GM18508 (cell line): ENCODE measurements around the gene THADA.

Experiments
- ATAC-seq: cut with Tn5 transposase; IDR thresholded peaks from one replicate; pipeline ENCODE4 v1.9.1; 2021; ENCODE audit warnings: moderate number of reproducible peaks; ENCODE audit not compliant: insufficient read depth, unreplicated experiment

The THADA gene

DNA sequence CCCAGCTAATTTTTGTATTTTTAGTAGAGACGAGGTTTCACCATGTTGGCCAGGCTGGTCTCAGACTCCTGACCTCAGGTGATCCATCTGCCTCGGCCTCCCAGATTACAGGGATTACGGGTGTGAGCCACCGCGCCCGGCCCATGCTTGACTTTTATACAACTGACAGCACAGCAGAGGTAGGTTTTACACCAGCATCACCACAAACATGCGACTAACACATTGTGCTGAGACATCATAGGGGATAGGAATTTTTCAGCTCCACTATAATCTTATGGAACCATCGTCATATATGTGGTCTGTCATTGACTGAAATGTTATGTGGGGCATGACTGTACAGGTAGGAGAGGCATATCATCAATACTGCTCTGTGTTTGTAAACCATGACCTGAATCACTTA, 122.1 kb downstream of the THADA start:
- ATAC-seq: no peak

DNA sequence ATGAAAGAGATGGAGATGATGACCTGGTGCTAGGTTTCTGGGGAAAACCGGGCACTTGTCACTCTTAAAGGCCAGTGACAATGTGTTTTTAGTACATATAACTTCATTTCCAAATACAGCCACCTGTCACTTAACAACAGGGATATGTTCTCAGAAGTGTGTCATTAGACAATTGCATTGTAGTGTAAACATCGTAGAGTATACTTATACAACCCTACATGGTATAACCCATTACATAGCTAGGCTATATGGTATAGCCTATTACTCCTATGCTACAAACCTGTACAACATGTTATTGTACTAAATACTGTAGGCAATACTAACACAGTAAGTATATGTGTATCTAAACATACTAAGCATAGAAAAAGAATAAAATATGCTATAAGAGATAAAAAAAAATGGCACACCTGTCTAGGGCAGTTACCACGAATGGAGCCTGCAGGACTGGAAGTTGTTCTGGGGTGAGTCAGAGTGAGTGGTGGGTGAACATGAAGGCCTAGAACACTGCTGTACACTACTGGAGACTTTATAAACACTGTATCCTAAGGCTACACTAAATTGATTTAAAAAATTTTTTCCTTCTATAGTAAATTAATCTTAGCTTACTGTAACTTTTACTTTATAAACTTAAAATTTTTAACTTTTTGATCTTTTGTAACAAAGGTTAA, 123.2 kb downstream of the THADA start:
- ATAC-seq: no peak

DNA sequence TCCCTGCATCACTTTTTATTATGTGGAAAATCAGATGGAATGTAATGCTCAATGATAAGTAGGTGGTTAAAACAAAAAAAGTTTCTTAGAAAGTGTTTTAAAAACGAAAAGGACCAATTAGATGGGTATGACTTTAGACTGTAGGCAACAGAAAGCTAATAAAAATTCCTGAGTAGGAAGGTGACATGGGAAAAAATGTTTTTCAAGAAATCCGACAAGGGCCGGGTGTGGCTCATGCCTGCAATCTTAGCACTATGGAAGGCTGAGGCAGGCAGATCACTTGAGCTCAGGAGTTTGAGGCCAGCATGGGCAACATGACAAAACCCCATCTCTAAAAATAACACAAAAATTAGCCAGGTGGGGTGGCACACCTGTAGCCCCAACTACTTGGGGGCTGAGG, 126.1 kb downstream of the THADA start:
- no peak for ATAC-seq

DNA sequence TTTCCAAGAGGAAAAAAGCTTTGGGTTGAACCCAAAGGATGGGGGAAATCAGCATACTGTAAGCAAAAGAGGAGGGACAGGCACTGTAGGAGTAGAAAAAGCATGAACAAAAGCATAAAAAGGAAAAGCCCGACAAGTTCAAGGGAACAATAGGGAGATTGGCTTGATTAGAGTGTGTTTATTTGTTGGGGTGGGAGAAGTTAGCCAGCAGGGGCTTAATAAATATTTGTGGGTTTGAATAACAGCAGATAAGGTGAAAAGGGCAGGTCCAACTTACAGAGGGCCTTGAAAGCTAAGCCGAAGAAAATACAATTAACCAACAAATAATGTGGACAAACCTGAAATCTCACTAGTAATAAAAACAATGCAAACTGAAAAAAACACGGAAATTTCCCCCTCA, 126.7 kb downstream of the THADA start:
- ATAC-seq: no peak

DNA sequence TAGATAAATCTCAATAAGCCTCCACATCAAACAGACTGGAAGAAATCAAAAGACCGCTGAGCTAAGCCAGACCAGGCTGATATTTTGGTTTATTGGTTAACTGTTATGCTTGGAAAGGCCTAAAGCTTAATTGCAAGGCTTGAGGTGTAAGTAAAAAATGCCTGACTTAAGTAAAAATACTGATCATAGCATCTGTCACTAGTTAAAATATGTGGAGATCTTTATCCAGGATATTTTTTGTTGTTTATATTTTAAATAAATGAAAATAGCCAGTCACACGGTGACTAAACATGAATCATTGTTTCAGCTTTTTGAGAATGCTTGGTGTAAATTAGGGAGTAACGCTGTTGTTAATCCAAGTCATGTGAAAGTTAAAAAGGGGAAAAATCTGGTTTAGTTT, 127.9 kb downstream of the THADA start:
- no peak for ATAC-seq

DNA sequence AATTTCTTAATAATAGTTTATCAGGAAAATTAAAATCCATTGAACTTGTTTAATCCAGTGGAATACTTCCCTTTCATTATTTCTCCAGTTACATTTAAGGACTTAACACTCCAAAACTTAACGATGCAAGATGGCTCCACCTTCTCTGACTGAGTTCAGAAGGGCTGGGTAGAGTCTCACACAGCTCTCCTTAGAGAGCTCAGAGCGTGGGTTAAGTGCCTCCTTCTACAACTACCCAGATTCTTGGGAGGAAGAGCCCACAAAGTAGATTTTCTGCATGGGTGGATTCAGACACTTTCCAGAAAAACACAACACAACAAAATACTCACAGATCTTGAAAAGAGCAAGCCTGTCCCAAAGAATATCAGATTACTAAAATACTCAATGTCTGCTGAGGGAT, 130.6 kb downstream of the THADA start:
- ATAC-seq: no peak

DNA sequence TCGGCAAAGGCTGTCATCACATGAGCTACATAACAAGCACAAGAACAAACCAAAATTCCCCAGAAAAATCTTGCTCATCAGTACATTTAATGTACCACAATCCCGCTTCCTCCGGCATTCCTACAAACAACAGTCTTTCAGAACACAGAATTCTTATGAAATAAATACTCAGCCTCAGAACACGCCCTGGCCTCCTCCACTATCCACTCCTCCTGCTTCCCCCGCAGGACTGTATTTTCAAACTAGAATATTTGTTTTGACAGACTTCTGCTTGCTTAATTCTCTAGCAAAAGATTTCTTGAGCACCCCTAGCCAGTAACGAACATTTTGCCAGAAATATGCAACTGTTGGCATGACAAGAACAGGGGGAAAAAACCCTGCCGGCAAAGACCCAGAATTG, 131.2 kb downstream of the THADA start:
- ATAC-seq: no peak

DNA sequence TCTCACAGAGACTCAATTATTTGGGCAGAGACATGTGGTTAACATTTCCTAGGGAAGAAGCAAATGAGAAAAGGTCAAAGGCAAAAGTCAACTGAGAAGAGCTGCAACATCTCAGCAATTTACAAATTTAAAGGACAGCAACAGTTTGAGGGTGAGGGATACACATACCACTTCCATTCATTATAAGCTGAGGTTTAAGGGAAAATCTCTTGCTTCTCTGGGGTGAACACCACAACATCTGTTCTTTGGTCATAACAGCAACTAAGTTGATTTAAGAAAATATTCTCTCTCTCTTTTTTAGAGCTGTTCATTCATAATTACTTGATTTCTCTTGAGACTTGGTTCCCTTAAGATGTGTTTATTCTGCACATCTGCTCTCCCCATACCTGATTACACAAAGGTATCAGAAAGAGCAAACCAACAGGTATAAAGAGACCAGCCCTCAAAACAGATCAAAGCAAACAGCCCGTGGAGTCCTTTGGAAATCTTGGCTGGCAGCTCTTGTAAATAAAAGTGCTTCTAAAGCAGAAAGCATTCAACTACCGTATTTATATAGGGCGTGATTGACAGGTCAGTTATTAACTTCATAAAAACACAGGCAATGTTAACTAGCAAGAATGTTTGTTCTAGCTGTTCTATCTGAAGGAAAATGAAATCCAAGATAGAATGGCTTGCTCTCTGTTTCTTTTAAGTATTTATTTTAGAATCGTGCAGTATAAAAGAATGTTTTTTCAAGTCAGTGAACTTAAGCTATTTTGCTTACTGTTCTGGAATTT, 132.8 kb downstream of the THADA start:
- ATAC-seq: no peak

DNA sequence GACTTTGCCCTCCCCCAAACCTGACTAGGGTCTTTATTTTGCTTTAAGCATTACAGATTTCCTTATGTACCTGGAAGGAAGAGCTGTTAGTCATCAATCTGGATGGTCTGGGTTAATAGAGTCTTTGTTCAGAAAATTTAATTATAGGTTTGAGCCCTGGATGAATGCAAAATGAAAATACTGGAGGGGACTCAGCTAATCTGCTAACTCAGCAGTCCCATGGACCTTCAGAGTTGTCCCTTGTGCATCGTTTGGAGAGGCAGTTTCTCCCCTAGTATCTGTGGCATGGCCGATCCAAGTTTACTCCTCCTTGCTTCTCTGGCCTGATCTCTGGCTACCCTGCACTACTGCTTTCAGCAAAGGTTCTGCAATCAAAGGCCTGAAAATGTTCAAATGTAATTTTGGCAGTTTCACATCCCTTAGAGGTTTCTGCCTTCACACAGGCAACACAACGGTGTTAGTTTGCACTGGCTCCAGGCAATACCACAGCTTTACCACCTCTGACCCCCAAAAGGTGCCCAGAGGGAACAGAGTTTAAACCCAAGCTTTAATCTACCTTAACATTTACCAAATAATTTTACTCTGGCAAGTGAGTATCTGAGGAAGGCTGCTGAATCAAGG, 134.3 kb downstream of the THADA start:
- ATAC-seq: peak; percentile 35

DNA sequence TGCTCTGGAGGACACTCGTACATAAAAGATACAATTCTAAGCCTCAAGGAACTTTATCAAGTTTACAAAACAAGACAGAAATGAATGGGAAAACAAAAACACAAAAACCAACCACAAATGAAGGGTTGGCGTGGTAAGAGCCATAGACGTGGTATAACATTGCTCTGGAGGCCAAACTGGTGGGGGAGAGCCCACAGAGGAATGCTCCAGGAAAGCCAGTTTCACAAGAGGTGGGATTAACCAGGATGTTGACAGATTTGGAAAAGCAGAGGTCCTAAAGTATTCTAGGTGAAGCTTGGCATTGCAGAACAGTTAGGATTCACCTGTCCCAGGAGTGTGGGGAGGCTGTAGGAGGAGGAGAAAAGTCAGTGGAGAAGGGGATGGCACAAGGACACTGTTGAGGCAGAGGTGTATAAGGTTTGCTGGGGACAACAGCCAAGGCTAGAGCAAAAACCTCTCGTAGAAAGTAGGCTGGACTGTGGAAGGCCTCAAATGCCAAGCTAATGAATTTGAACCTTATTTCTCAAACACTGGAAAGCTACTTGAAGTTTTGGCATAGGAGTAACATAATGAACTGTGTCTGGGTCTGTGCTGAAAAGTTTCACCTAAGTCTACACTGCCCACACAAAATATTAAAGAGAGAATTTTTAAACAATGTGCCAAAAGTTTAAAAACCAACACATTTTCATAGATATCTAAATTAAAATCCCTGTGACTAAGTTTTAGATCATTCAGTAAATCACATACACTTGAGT, 135.1 kb downstream of the THADA start:
- ATAC-seq: no peak

DNA sequence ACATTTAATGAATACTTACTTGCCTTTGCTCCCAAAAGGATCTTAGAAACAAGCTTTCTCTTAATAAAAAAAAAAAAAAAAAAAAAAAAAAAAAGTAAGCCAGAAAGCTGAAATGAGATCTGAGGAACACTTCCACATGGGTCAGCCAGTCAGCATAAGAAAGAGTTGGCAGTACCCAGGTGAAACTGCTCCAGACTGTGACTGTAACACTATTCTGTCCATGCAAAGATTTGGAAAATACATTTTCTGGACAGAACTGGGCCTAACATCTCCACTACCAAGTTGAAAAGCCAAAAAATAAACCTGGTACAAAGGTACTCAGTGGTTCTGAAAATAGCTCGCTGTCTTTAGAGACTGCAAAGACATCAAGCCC, 135.7 kb downstream of the THADA start:
- no peak for ATAC-seq

DNA sequence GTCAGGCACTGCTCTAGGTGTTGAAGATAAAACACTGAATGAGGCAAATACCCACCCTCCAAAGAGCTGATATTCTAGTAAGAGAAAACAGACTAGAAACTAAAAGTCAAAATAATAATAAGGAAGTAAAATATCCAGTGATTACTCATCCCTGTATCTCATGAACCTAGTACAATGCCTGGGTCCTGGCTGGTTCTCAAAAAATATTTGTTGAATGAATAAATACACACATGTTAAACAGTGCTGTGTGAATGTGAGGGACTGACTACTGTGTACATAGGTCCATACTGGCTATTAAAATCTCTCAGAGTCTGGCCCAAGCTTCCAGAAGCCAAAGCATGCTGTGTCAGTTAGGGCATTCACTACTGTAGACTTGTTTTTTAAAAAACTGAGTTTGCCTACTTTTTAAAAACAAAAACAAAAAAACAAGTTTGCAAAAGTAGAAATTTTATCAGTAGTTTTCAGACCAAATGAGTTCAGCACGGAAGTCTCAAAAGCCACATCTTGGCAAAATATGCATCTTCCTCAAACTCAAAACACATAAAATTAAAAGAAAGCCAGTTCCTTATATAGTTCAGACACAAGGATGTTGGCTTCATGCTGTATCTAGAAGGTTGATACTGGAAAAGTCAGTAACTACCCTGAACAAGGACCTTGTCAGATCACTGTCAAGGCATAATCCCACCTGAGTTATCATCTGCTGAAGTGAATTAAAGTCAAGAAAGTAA, 136.2 kb downstream of the THADA start:
- ATAC-seq: no peak

DNA sequence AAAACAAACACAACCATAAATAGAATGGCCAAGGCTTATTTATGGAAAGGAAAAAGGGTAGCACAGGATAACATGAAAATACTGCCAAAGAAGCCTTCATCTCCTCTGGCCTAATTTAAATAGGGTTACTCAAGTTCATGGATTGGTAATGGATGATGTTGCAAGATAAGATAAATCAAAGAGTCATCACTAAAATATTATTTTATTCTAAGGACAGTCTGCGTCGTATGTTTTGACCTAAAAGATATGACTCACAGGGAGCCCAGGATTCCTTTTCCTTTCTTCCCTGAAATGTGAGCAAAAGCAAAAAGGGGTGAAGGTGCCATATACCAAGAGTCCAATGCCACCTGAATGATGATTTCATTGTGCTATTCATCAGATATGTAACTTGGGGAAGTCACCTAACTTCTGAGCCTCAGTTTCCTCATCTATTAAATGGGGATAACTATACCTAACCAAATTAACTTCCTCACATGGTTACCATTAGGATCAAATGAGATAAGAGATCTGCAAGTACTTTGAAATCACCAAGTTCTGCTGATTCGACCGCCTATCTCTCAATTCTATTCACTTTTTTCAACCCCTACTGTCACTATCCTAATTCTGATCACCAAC, 137.7 kb downstream of the THADA start:
- no peak for ATAC-seq

DNA sequence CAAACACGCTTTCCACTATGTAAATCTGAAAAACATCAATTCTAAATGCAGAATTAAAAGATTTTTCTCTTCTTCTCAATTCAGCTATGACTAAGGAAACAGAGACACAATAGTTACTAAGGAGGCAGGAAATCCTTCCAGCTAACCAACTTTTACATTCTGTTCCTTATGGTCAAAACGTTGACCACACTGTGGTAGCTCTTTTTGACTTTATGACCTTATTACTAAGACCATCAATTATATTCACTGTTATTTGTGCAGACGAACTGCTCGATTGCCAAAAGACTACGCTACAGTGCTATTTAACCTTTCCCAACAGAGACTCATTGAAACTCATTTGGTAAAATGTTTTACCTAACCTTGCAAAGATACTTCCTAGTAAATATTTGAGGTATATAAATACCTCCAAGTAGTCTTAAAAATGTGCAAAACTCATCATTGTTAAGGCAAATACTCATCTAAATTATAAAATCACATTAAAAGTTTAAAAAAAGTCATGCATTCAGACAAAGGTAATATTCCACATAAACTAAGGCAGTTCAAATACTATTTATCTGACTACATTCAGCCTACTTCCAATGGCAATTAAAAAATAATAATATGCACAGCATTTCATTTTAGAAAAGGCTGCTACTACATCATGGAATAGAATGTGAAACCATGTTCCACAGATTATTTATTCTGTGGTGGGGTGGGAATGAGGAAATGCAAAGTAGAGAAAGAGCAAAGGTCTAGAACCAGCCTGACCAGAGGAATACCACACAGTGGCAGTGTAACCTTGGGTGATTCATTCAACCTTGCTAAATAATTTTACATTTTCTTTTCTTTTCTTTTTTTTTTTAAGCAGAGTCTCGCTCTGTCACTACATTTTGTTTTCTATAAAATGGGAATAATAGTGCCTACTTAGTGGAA, 139.9 kb downstream of the THADA start:
- no peak for ATAC-seq

DNA sequence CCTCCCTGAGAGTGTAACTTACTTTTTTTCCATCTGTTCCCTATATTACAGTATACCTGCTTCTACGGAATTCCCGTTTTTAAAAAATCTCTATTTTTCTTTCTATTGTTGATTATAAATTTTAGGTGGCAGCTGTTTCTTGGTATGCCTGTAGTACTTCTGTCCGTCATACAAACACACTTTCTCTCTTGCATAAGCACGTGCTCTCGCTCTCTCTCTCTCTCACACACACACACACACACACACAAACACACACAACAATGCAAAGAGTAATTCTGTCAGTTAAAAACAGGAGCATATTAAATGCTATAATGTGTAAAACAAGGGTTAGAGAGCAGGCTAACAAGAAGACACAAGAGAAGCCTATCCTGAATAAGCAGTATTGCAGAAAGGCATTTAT, 140.5 kb downstream of the THADA start:
- ATAC-seq: no peak

DNA sequence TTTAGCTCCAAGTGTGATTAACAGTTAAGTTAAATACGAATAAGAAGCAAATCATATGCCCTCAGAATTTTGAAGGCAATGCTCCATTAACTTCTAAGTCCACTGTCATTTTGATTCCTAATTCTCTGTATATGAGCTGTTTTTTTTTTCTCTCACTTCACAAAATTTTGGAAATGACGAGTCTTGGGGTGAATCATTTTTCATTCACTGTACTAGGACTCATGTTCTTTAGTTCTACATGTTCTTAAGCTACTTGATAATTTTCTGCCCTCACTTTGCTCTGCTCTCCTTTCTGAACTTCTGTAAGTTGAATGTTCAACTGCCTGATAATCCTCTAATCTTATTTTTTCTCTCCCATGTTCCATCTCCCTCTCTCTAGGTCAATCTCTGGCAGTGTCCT, 141.0 kb downstream of the THADA start:
- no peak for ATAC-seq

DNA sequence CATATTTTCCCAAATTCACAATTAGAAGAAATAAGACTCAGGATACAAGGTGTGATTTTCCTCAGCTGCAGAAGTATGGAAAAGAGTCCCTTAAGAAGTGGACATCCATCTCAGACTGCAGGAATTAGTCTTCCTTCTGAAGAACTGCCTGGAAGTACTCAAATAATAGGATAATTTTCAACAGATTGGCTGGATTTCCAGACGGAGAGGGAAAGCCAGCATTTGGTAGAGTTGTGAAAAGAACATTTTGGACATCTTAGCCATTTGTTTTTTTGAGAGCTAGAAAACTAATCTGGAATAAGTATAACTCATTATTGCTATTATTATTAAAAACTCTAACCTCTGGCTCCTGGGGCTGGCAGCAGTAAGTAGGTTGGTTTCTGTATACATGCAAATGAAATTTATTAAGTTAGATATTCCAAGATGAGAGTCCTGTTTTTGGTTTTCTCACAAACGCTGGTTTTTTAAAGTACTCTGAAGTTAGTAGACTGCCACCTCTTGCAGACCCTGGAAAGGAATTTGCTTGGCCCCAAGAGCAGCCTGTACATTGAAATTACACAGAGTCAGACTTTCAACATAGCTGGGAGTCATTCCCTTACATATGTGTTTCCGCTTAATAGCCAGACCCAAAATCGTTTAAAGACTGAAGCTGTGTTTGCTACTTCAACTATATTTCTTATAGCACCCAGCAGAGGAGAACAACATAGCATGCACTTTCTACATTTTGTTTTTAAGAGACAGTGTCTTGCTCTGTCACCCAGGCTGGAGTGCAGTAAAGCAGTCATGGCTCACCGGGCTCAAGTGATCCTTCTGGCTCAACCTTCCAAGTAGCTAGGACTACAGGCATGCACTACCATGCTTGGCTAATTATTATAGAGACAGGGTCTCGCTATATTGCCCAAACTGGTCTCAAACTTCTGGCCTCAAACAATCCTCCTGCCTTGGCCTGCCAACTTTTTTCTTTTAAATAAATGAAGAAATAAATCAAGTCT, 142.4 kb downstream of the THADA start:
- no peak for ATAC-seq

DNA sequence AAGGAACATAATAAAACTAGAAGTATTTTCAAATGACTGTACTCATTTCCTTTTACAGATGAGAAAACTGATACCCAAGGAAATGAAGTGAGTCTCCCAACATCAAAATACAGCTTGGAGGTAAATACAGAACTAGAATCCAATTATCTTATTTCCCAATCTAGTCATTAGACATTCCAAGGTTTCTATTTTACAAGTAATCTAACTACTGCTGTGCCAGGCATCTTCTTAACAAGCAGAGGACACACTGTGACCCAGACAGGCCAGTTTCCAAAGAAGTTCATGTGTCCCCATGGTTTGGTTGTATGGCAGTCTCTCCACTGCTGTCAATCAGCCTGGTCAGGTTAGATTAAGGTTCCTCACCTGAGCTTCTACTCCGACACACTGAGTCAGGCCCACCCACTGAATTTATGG, 143.5 kb downstream of the THADA start:
- no peak for ATAC-seq
